GM18870 (cell line): ENCODE measurements around the gene PAK4.
"Not testable (repeated sequence)": the region's sequence is repeated elsewhere in the genome, so short reads cannot be mapped to it uniquely, and the experiment has no call there.

ENCODE experiments used
- ATAC-seq: cut with Tn5 transposase; IDR thresholded peaks from one replicate; pipeline ENCODE4 v1.9.1; 2021; ENCODE audit warnings: moderate library complexity; ENCODE audit not compliant: unreplicated experiment

Gene PAK4

DNA sequence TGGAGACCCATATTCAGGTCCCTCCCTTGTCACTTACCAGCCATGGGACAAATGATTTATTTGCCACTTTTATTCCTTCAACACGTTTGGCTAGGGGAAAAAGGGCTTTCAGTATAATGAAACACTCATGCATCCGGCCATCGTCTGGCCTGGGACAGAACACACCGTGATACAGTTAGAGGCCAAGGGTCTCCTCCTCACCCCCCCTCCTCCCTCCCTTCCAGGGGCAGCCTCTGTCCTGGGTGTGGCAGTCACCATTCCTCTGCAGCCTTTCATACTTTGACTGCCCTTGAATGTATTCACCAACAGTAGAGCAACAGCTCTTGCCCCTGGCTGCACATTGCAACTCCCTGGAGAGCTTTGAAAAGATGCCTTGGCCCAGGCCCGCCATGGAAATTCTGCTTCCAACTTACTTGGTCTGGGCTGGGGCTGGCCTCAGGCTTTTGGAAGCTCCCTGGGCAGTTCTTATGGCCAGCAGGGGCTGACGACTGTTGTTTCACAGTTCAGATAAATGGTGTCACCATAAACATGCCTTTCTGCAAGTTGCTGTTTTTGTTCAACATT lies 3.0 kb downstream of the PAK4 start:
- ATAC-seq = no peak

DNA sequence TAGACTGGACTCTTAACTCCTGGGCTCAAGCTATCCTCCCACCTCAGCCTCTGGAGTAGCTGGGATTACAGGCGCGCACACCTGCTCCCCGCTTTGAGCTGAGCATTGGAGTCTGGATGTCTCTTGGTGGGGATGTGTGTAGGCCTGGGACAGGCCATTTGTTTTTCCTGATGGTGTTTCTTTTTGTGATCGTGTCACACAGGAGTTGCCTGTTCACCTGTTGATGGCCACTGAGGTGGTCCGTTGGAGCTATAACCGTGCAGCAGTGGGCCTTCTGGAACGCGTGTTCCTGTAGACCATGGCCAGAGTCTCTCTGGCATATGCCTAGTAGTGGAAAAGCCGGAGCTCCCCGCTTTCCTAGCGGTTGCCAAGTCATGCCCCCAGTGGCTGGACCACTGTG lies 3.5 kb downstream of the PAK4 start:
- ATAC-seq = no peak

DNA sequence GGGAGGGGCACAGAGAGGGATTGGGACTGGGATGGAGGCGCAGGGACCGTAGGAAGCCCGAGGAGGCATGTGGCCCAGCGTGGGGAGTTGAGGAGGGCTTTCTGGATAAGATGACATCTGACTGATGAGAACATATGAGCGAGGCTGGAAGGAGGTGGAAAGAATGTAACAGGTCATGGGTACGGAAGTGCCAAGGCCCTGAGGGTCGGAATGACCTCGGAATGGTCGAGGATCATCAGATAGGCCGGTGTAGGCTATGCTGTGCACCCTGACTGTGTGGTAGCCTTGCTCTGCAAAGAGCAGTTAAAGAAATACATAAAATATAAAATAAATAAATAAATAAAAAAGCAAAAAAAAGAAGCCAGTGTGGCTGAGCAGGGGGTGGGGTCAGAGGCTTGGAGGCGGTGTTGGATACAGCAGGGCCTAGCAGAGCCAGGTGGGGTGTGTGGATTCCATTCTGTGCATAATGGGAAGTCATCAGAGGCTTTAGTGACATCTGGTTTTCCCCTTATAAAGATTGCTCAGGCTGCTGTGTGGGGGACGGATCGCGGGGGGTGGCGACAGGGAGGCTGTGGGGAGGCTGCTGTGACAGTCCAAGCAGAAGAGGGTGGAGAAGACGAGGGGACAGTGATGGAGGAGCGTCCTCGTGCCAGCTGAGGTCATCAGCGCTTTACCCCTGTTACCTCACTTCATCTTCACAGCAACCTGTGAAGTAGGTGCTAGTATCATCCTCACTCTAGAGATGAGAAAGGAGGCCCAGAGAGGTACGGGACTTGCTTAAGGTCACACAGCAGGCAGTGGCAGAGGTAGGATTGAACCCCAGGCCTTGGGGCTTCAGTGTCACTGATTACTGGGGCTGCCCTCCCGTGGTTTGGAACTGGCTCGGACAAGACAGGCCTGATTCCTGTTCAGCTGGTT lies 5.0 kb downstream of the PAK4 start:
- no peak for ATAC-seq

GRCh38 chr19:39131255-39131755 lies 5.7 kb downstream of the PAK4 start:
- no peak for ATAC-seq

- no peak for ATAC-seq
These were observed 6.9 kb downstream of the PAK4 start for GRCh38 chr19:39132344-39132969.

- ATAC-seq = no peak
These were observed 8.1 kb downstream of the PAK4 start for GRCh38 chr19:39133431-39134270.

DNA sequence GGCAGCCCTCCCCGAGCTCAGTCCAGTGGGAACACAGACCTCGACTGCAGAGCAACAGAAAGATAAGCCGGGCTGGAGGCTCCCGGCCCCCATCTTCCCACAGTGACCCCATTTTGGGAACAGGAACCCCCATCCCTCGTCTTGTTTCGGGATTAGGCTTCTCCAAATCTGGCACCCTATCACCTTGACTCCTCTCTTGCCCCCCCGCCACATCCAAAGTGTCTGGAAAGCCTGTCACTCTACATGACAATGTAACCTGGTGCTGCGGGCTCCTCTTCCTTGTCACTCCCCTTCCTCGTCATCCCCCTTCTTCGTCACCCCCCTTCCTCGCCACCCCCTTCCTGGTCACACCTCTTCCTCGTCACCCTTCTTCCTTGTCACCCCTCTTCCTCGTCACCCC lies 10.1 kb downstream of the PAK4 start:
- ATAC-seq = no peak

DNA sequence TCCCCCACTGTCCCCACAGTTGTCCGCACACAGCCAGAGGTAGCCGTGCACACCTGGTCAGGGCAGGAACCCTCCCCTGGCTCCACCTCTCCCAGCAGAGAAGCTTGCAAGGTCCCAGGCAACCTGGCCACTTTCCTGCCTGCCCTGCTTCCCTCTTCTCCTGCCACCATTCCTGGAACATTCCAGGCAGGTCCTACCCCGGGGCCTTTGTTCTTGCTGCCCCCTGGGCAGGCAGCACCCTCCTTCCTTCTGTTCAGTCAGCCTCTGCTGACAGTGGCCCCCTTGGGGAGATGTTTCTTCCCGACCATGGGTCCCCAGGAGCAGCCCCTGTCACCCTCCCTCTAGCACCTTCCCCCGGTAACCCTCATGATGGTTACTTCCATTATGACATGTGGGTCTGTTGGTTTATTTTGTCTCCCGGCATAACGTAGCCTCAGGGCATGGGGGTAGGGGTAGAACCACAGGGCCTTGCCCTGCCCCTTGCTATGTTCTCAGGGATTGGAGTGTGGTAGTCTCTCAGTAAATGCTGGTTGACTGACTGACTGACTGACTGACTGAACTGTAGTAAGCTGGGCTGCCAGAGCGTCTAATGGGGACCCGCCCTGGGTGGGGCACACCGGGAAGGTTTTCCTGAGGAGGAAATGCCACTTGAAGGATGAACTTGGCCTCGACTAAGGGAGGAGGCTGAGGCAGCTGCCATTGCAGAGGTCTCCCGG lies 10.8 kb downstream of the PAK4 start:
- ATAC-seq = no peak

DNA sequence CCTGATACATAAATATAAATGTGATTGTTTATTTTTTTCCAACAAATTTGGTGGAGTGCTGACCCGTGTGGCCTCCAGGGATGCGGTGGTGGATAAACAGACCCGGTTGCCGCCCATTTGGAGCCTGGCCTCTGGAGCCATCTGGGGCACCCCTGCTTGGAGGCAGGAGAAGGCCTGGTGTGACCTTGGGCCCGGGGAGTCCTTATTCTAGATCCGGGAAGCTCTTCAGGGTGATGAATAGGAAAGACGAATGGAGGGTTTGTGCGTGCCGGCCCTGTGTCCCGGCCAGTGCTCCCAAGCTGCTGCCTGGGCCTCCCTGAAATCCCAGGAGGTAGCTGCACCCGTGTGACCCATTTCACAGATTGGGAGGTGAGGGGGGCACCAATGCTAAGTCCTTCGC lies 11.5 kb downstream of the PAK4 start:
- ATAC-seq = no peak

- no peak for ATAC-seq
These were observed 12.9 kb downstream of the PAK4 start for GRCh38 chr19:39138221-39139211.

- ATAC-seq = no peak
These were observed 13.8 kb downstream of the PAK4 start for GRCh38 chr19:39139305-39139874.

DNA sequence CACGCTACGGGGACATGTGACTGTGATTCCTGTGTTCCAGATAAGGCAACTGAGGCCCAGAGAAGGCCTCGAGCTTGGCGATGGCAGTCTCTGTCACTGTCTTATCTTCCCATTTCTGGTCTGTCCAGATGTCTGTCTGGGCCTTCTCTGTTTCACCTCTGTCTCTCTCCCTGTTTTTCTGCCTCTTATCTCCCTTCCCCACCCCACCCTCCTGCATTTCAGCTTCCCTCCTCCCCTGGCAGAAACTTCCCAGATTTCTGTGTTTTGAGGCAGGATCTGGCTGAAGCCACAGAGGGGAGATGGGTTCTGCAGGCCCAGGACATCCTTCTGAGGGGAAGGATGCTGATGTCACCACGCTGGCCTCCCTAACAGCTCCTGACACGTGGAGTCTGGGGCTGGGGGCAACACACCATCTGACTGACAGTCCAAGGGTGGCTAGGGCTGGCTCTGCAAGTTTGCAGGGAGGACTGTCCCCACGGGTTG lies 14.4 kb downstream of the PAK4 start:
- ATAC-seq = no peak

GRCh38 chr19:39140594-39140993 lies 15.0 kb downstream of the PAK4 start:
- no peak for ATAC-seq

DNA sequence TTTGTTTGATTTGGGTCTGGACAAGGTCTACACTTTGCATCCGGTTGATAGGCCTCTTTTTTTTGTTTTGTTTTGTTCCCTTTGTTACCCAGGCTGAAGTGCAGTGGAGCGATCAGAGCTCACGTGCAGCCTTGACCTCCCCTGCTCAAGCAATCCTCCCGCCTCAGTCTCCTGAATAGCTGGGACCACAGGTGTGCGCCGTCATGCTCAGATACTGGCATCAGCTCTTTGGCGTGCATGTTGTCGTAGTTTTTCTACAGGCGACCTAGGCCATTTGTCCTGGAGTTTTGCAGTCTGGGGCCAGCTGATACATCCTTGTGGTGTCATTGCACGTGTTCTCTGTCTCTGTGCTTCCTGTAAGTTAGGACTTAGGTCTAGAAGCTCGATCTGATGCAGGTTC lies 16.3 kb downstream of the PAK4 start:
- ATAC-seq = no peak

- no peak for ATAC-seq
These were observed 17.0 kb downstream of the PAK4 start for GRCh38 chr19:39142630-39143029.

DNA sequence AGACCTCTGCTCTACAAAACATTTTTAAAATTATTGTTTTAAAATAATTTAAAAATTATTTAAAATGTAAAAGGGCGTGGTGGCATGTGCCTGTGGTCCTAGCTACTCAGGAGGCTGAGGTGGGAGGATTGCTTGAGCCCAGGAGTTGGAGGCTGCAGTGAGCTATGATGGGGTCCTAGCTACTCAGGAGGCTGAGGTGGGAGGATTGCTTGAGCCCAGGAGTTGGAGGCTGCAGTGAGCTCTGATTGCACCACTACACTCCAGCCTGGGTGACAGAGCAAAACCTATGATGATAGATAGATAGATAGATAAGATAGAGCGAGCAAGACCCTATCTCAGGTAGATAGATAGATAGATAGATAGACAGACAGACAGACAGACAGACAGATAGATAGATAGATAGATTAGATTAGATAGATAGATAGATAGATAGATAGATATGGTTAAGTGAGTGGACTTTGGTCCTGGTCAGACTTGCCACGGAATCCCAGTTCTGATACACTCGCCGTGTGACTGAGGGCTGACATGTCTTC lies 18.2 kb downstream of the PAK4 start:
- not testable (repeated sequence) for ATAC-seq

DNA sequence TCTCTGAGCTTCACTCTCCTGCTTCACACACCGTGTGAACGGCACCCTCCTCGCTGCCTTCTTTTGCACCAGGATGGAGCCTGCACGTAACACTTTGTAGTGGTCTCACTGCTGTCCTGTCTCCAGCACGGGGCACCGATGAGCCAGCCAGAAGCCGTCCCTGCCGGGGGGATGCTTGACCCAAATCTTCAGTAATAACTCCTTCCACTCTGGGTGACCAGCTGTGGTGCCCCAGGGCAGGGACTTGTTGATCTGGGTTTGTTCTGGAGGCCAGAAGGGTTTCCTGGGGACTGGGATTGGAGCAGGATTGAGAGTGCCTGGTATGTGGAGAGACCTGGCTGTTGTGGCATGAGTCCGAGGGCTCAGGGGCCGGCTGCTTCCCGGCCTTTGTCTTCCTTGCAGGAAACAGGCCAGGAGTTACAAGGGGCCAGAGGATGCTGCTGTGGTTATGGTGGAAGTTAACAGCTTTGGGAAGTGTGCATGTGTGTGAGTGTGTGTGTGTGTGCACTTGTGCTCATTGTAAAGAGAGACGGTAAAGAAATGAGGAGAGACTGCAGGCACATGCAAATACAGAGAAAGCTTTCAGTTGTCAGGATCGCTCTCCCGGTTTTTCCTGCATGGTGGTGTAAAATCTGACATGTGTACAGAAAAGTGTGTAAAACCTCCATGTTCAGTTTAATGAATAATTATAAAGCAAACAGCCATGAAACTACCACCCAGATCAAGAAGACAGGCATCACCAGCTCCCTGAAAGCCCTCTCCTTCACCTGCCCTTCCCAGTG lies 18.9 kb downstream of the PAK4 start:
- ATAC-seq = no peak
